GM18511 (cell line): Measurements from ENCODE around the gene CLCA1.

Source experiments
- ATAC-seq: cut with Tn5 transposase; IDR thresholded peaks from one replicate; pipeline ENCODE4 v1.9.1; 2021; ENCODE audit warnings: mild to moderate bottlenecking, moderate library complexity; ENCODE audit not compliant: unreplicated experiment

The CLCA1 gene

GRCh38 chr1:86460998-86461397 is 7.7 kb upstream of the CLCA1 start:
- ATAC-seq: no peak

- no peak for ATAC-seq
These were observed 7.2 kb upstream of the CLCA1 start for GRCh38 chr1:86461482-86461881.

GRCh38 chr1:86464819-86465218 is 3.9 kb upstream of the CLCA1 start:
- no peak for ATAC-seq

GRCh38 chr1:86466109-86466844 is 2.5 kb upstream of the CLCA1 start:
- ATAC-seq: peak; percentile 41

GRCh38 chr1:86466986-86467385 is 1.7 kb upstream of the CLCA1 start:
- ATAC-seq: no peak

- no peak for ATAC-seq
These were observed 2.1 kb downstream of the CLCA1 start for GRCh38 chr1:86470859-86471258.

- no peak for ATAC-seq
These were observed 2.6 kb downstream of the CLCA1 start for GRCh38 chr1:86471291-86471690.

GRCh38 chr1:86472152-86472551 is 3.4 kb downstream of the CLCA1 start:
- ATAC-seq: no peak

- ATAC-seq: no peak
These were observed 4.0 kb downstream of the CLCA1 start for GRCh38 chr1:86472767-86473166.

GRCh38 chr1:86477256-86477655 is 8.5 kb downstream of the CLCA1 start:
- ATAC-seq: no peak

GRCh38 chr1:86477682-86478081 is 9.0 kb downstream of the CLCA1 start:
- ATAC-seq: no peak

- ATAC-seq: no peak
These were observed 9.9 kb downstream of the CLCA1 start for GRCh38 chr1:86478416-86479156.

GRCh38 chr1:86481966-86482365 is 13.2 kb downstream of the CLCA1 start:
- ATAC-seq: no peak

- no peak for ATAC-seq
These were observed 18.5 kb downstream of the CLCA1 start for GRCh38 chr1:86487131-86487810.

GRCh38 chr1:86487811-86488141 is 19.0 kb downstream of the CLCA1 start:
- no peak for ATAC-seq

- no peak for ATAC-seq
These were observed 20.6 kb downstream of the CLCA1 start for GRCh38 chr1:86489242-86489878.

GRCh38 chr1:86491171-86491950 is 22.6 kb downstream of the CLCA1 start:
- ATAC-seq: no peak

GRCh38 chr1:86498281-86498680 is 29.6 kb downstream of the CLCA1 start:
- ATAC-seq: no peak

GRCh38 chr1:86499987-86500593 is 31.4 kb downstream of the CLCA1 start:
- ATAC-seq: peak; percentile 39

GRCh38 chr1:86500714-86501113 is 32.0 kb downstream of the CLCA1 start:
- no peak for ATAC-seq
